H9 (cell line): Measurements from ENCODE around the gene ADGRA1. TPM values are rescaled to one million over a fixed set of nuclear protein-coding genes. Genes with fewer than 3 reads are reported as not detected.
"Not testable (repeated sequence)": the region's sequence is repeated elsewhere in the genome, so short reads cannot be mapped to it uniquely, and the experiment has no call there.

Experiments used
- DNase-seq: peaks from one replicate; pipeline ENCODE4 v3.0.0-alpha.2; 2017
- H2AFZ ChIP-seq: one replicate; pipeline ENCODE4 v1.6.1; 2013; ENCODE audit warnings: mild to moderate bottlenecking, low read length, control low read depth, moderate library complexity
- H2AK5ac ChIP-seq: 2 replicates; pipeline ENCODE4 v1.6.1; 2013; ENCODE audit warnings: low read length, control low read depth, mixed read lengths; ENCODE audit not compliant: insufficient read length
- H2BK120ac ChIP-seq: one replicate; pipeline ENCODE4 v1.6.1; 2013; ENCODE audit warnings: low read depth, mild to moderate bottlenecking, low read length, control low read depth, inconsistent platforms; ENCODE audit not compliant: poor library complexity, severe bottlenecking
- H2BK12ac ChIP-seq: 2 replicates; pipeline ENCODE4 v1.6.1; 2013; ENCODE audit warnings: low read length, control low read depth, mixed read lengths, low read depth; ENCODE audit not compliant: insufficient read length
- H2BK15ac ChIP-seq: 2 replicates; pipeline ENCODE4 v1.6.1; 2013; ENCODE audit warnings: low read depth, low read length, control low read depth
- H2BK20ac ChIP-seq: one replicate; pipeline ENCODE4 v1.6.1; 2013; ENCODE audit warnings: low read depth, mild to moderate bottlenecking, low read length, control low read depth, inconsistent platforms; ENCODE audit not compliant: poor library complexity, severe bottlenecking
- H2BK5ac ChIP-seq: 2 replicates; pipeline ENCODE4 v1.6.1; 2013; ENCODE audit warnings: low read length, control low read depth, mixed read lengths; ENCODE audit not compliant: insufficient read length
- H3K14ac ChIP-seq: 2 replicates; pipeline ENCODE4 v1.6.1; 2013; ENCODE audit warnings: low read length, control low read depth; ENCODE audit not compliant: insufficient read depth
- H3K18ac ChIP-seq: 2 replicates; pipeline ENCODE4 v1.6.1; 2013; ENCODE audit warnings: low read depth, mild to moderate bottlenecking, mixed read lengths, low read length, control low read depth; ENCODE audit not compliant: insufficient read length
- H3K23ac ChIP-seq: 2 replicates; pipeline ENCODE4 v1.6.1; 2013; ENCODE audit warnings: low read length, control low read depth, mixed read lengths, low read depth; ENCODE audit not compliant: insufficient read length
- H3K23me2 ChIP-seq: 2 replicates; pipeline ENCODE4 v1.6.1; 2013; ENCODE audit warnings: low read depth, mild to moderate bottlenecking, mixed read lengths, low read length, control low read depth; ENCODE audit not compliant: insufficient read length, poor library complexity, severe bottlenecking
- H3K27ac ChIP-seq: 2 replicates; pipeline ENCODE4 v1.5.1; 2013; ENCODE audit warnings: low read length, control low read depth, mixed read lengths, low read depth; ENCODE audit not compliant: insufficient read length
- H3K27me3 ChIP-seq: 2 replicates; pipeline ENCODE4 v1.6.1; 2013; ENCODE audit warnings: low read length, control low read depth, inconsistent platforms; ENCODE audit not compliant: insufficient read depth
- H3K4ac ChIP-seq: 2 replicates; pipeline ENCODE4 v1.6.1; 2013; ENCODE audit warnings: low read depth, mild to moderate bottlenecking, control low read depth, inconsistent platforms, low read length, moderate library complexity
- H3K4me1 ChIP-seq: 2 replicates; pipeline ENCODE4 v1.6.1; 2013; ENCODE audit warnings: low read length, control low read depth, inconsistent platforms; ENCODE audit not compliant: insufficient read depth
- H3K4me2 ChIP-seq: 2 replicates; pipeline ENCODE4 v1.6.1; 2013; ENCODE audit warnings: low read length, control low read depth, mixed read lengths; ENCODE audit not compliant: insufficient read length, insufficient read depth
- H3K56ac ChIP-seq: 2 replicates; pipeline ENCODE4 v1.6.1; 2013; ENCODE audit warnings: low read depth, mild to moderate bottlenecking, mixed read lengths, low read length, control low read depth; ENCODE audit not compliant: insufficient read length
- H3K79me1 ChIP-seq: 2 replicates; pipeline ENCODE4 v1.6.1; 2013; ENCODE audit warnings: low read depth, mild to moderate bottlenecking, moderate library complexity, low read length, control low read depth, inconsistent platforms; ENCODE audit not compliant: insufficient read depth, poor library complexity, severe bottlenecking
- H3K79me2 ChIP-seq: 2 replicates; pipeline ENCODE4 v1.6.1; 2013; ENCODE audit warnings: low read length, control low read depth, inconsistent platforms; ENCODE audit not compliant: insufficient read depth
- H3K9ac ChIP-seq: 2 replicates; pipeline ENCODE4 v1.6.1; 2013; ENCODE audit warnings: low read length, control low read depth, mixed read lengths; ENCODE audit not compliant: insufficient read length; ENCODE audit errors: extremely low read depth
- H3K9me3 ChIP-seq: one replicate; pipeline ENCODE4 v1.6.1; 2013; ENCODE audit warnings: low read depth, low read length, inconsistent platforms; ENCODE audit not compliant: control insufficient read depth
- H3T11ph ChIP-seq: one replicate; pipeline ENCODE4 v1.6.1; 2013; ENCODE audit warnings: mild to moderate bottlenecking, low read length, control low read depth, inconsistent platforms
- H4K20me1 ChIP-seq: one replicate; pipeline ENCODE4 v1.6.1; 2013; ENCODE audit not compliant: control insufficient read depth, insufficient read length, insufficient read depth
- H4K5ac ChIP-seq: 2 replicates; pipeline ENCODE4 v1.6.1; 2013; ENCODE audit warnings: low read depth, mild to moderate bottlenecking, mixed read lengths, low read length, control low read depth; ENCODE audit not compliant: insufficient read length
- H4K8ac ChIP-seq: replicated peaks from 2 replicates; pipeline ENCODE4 v1.6.1; 2013; ENCODE audit warnings: low read length, control low read depth, mixed read lengths, low read depth; ENCODE audit not compliant: insufficient read length
- H4K91ac ChIP-seq: 2 replicates; pipeline ENCODE4 v1.6.1; 2013; ENCODE audit warnings: low read depth, mild to moderate bottlenecking, moderate library complexity, mixed read lengths, low read length, control low read depth; ENCODE audit not compliant: insufficient read length
- H3K27ac Mint-ChIP-seq, 3 experiments: 2 replicates in 2 of 3; 3 replicates in 1 of 3; pipeline ENCODE4 v1.8.0; 2020 to 2021; ENCODE audit warnings: mixed read lengths in 3 of 3, mild to moderate bottlenecking in 1 of 3, moderate library complexity in 1 of 3
- H3K27me3 Mint-ChIP-seq: 2 replicates; pipeline ENCODE4 v1.8.0; 2021; ENCODE audit warnings: low read depth, mild to moderate bottlenecking, moderate library complexity, mixed read lengths
- H3K36me3 Mint-ChIP-seq, 3 experiments: 2 replicates in 2 of 3; 3 replicates in 1 of 3; pipeline ENCODE4 v1.8.0; 2020 to 2021; ENCODE audit warnings: low read depth in 3 of 3, mixed read lengths in 3 of 3; ENCODE audit not compliant: insufficient read depth in 1 of 3
- H3K4me1 Mint-ChIP-seq, 2 experiments: 2 replicates each; pipeline ENCODE4 v1.8.0; 2020; ENCODE audit warnings: mixed read lengths in 2 of 2
- H3K4me3 Mint-ChIP-seq, 2 experiments: 2 replicates in 1 of 2; 3 replicates in 1 of 2; pipeline ENCODE4 v1.8.0; 2020 to 2021; ENCODE audit warnings: mild to moderate bottlenecking in 2 of 2, mixed read lengths in 2 of 2, moderate library complexity in 1 of 2
- H3K9me3 Mint-ChIP-seq, 2 experiments: 2 replicates in 1 of 2; 3 replicates in 1 of 2; pipeline ENCODE4 v1.8.0; 2020; ENCODE audit warnings: mild to moderate bottlenecking in 2 of 2, mixed read lengths in 2 of 2, moderate library complexity in 1 of 2
- WGBS: extraction: QIAGEN DNeasy Blood & Tissue Kit; methylation state at CpG from one replicate; pipeline ENCODE4 v1.1.7; 2013; ENCODE audit warnings: missing lambda C conversion rate, low lambda C conversion rate, mixed read lengths; ENCODE audit not compliant: insufficient read length; ENCODE audit errors: extremely low coverage; 5-methylcytosine and 5-hydroxymethylcytosine counted together
- total RNA-seq: library from RNA; stranded (reverse); gene quantifications from 2 replicates; pipeline ENCODE4 v1.2.1, GENCODE V29; 2021
- TF ChIP-seq, protein P1 (sequence below): fragments of 200-600 bp; sonication (generic); conservative IDR thresholded peaks from 3 replicates; pipeline ENCODE4 v1.8.0; 2021; ENCODE audit warnings: antibody characterized with exemption, mild to moderate bottlenecking

ADGRA1 gene
- total RNA-seq, 1 experiment from 2014 or later: 0.11 TPM

GRCh38 chr10:133052076-133052475 is 35.6 kb upstream of the ADGRA1 start:
- no peak for DNase-seq
- no peak overlapping the region for H3K27ac ChIP-seq
- Mint-ChIP-seq H3K27me3 (no peaks in the 10 kb centered on the region; the same call in none of the 2 replicates), H3K36me3 (no peaks in the 10 kb centered on the region), H3K4me3 (no peak overlapping the region; a peak in 1 of 5 replicates), H3K4me1 (peaks cover 7 to 14% of the 10 kb centered on the region in 2 experiments), H3K27ac (peak overlapping the region in 1 of 3 experiments; percentile 36; a peak in 1 of 7 replicates), H3K9me3 (no peaks in the 10 kb centered on the region)
- no peak overlapping the region for H2BK20ac ChIP-seq
- no peak overlapping the region for H3T11ph ChIP-seq
- H3K79me2 ChIP-seq: no peaks in the 10 kb centered on the region
- no peaks in the 10 kb centered on the region for H3K27me3 ChIP-seq
- H3K9ac ChIP-seq: no peak overlapping the region
- no peak overlapping the region for H3K18ac ChIP-seq
- no peaks in the 10 kb centered on the region for H4K20me1 ChIP-seq
- H4K8ac ChIP-seq: no peak overlapping the region
- no CpG with 5 or more reads among the region's 14 CpGs for WGBS
- no peak overlapping the region for H4K91ac ChIP-seq
- TF ChIP-seq, protein P1, sequence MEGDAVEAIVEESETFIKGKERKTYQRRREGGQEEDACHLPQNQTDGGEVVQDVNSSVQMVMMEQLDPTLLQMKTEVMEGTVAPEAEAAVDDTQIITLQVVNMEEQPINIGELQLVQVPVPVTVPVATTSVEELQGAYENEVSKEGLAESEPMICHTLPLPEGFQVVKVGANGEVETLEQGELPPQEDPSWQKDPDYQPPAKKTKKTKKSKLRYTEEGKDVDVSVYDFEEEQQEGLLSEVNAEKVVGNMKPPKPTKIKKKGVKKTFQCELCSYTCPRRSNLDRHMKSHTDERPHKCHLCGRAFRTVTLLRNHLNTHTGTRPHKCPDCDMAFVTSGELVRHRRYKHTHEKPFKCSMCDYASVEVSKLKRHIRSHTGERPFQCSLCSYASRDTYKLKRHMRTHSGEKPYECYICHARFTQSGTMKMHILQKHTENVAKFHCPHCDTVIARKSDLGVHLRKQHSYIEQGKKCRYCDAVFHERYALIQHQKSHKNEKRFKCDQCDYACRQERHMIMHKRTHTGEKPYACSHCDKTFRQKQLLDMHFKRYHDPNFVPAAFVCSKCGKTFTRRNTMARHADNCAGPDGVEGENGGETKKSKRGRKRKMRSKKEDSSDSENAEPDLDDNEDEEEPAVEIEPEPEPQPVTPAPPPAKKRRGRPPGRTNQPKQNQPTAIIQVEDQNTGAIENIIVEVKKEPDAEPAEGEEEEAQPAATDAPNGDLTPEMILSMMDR: no peak
- no peak overlapping the region for H3K4me2 ChIP-seq
- H2BK15ac ChIP-seq: no peak overlapping the region
- no peaks in the 10 kb centered on the region for H3K4me1 ChIP-seq
- no peak overlapping the region for H3K14ac ChIP-seq
- no peak overlapping the region for H3K4ac ChIP-seq
- H3K56ac ChIP-seq: no peak overlapping the region
- no peak overlapping the region for H2AK5ac ChIP-seq
- H2BK12ac ChIP-seq: no peak overlapping the region
- H3K79me1 ChIP-seq: no peaks in the 10 kb centered on the region
- no peak overlapping the region for H4K5ac ChIP-seq
- no peak overlapping the region for H2BK5ac ChIP-seq
- H3K23ac ChIP-seq: no peak overlapping the region
- H2BK120ac ChIP-seq: no peak overlapping the region
- H3K9me3 ChIP-seq: no peaks in the 10 kb centered on the region
- no peaks in the 10 kb centered on the region for H3K23me2 ChIP-seq
- H2AFZ ChIP-seq: no peak overlapping the region

GRCh38 chr10:133053527-133054133 is 34.1 kb upstream of the ADGRA1 start:
- not testable (repeated sequence) for H2AK5ac ChIP-seq, H3T11ph ChIP-seq, H3K9ac ChIP-seq, H2BK15ac ChIP-seq, H3K4me1 ChIP-seq, H3K27me3 ChIP-seq, H3K18ac ChIP-seq, H2BK20ac ChIP-seq, H3K27ac Mint-ChIP-seq, DNase-seq, H2BK5ac ChIP-seq, H3K27ac ChIP-seq, H3K4me2 ChIP-seq, H3K4ac ChIP-seq, H3K79me1 ChIP-seq, H3K14ac ChIP-seq, H2BK12ac ChIP-seq, H4K8ac ChIP-seq, H3K79me2 ChIP-seq, H3K9me3 ChIP-seq, H3K23me2 ChIP-seq, H3K4me3 Mint-ChIP-seq, H3K36me3 Mint-ChIP-seq, H4K20me1 ChIP-seq, H2BK120ac ChIP-seq, H3K9me3 Mint-ChIP-seq, H3K27me3 Mint-ChIP-seq, H3K23ac ChIP-seq, H2AFZ ChIP-seq, H3K56ac ChIP-seq, H4K91ac ChIP-seq, H4K5ac ChIP-seq
- no CpG with 5 or more reads among the region's 10 CpGs for WGBS
- peaks cover 7 to 15% of the 10 kb centered on the region in 2 experiments for H3K4me1 Mint-ChIP-seq
